Suprapubic skin (tissue), 4 donors: ENCODE results near the gene UTP15.

Experiments used
- POLR2A ChIP-seq, 2 donors: fragments of 450-650 bp; IDR thresholded peaks; one replicate each; pipeline ENCODE4 v1.6.1; 2017; ENCODE audit warnings: antibody characterized with exemption in 2 of 2, mild to moderate bottlenecking in 2 of 2, moderate library complexity in 2 of 2
- POLR2AphosphoS5 ChIP-seq, 3 donors: sonication (generic); formaldehyde crosslinking; IDR thresholded peaks; one replicate each; pipeline ENCODE4 v1.6.1; 2017; ENCODE audit warnings: antibody characterized with exemption in 3 of 3
- TF ChIP-seq, protein P1 (sequence below), 2 donors: fragments of 200-600 bp in 1 of 2; fragments of 450-650 bp in 1 of 2; sonication (generic) in 1 of 2; IDR thresholded peaks; one replicate each; pipeline ENCODE4 v1.5.1; 2016 to 2019; ENCODE audit warnings: antibody characterized with exemption in 2 of 2, mild to moderate bottlenecking in 1 of 2, moderate library complexity in 1 of 2

DNA sequence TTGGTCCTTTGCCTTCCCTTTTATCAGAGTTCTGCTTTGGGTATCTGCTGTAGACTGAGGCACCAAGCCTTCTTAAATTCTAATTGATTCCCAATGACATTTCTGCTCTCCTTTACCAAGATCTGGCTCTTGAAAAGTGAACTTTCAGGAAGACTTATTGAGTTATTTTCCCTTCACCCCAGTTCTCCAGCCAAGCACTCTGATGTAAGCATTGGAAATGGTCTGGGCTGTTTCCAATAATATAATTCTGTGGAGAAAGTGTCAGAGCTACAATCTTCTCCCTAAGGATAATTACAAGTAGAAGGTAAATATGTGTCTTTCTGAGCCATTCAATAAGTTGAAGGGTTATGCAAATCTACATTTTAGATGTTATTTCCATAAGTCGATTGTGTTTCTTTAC is 36.5 kb upstream of the UTP15 start:
- no peak for TF ChIP-seq POLR2A (IDR thresholded peaks at IDR 0.05)
- TF ChIP-seq, protein P1, sequence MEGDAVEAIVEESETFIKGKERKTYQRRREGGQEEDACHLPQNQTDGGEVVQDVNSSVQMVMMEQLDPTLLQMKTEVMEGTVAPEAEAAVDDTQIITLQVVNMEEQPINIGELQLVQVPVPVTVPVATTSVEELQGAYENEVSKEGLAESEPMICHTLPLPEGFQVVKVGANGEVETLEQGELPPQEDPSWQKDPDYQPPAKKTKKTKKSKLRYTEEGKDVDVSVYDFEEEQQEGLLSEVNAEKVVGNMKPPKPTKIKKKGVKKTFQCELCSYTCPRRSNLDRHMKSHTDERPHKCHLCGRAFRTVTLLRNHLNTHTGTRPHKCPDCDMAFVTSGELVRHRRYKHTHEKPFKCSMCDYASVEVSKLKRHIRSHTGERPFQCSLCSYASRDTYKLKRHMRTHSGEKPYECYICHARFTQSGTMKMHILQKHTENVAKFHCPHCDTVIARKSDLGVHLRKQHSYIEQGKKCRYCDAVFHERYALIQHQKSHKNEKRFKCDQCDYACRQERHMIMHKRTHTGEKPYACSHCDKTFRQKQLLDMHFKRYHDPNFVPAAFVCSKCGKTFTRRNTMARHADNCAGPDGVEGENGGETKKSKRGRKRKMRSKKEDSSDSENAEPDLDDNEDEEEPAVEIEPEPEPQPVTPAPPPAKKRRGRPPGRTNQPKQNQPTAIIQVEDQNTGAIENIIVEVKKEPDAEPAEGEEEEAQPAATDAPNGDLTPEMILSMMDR (IDR thresholded peaks at IDR 0.05): no peak
- no peak for TF ChIP-seq POLR2AphosphoS5 (IDR thresholded peaks at IDR 0.05)
